Neural cell (in vitro differentiated cells): ENCODE results near the gene NUBPL. TPM values are rescaled to one million over a fixed set of nuclear protein-coding genes. Genes with fewer than 3 reads are reported as not detected.

Experiments
- H2AFZ ChIP-seq: fragments of 200-600, 300-800 bp; sonication (generic), shearing (Covaris generic); 2 replicates; pipeline ENCODE4 v1.6.0; 2014; ENCODE audit warnings: low read depth, mild to moderate bottlenecking, antibody characterized with exemption, low read length, moderate library complexity
- H3F3A ChIP-seq: fragments of 200-600 bp; shearing (Covaris generic); 2 replicates; pipeline ENCODE4 v1.6.1; 2016; ENCODE audit warnings: mild to moderate bottlenecking, moderate library complexity, mixed read lengths, antibody characterized with exemption, low read length; ENCODE audit not compliant: insufficient read depth, poor library complexity, severe bottlenecking
- H3K27ac ChIP-seq: fragments of 200-600, 300-800 bp; sonication (generic), shearing (Covaris generic); 2 replicates; pipeline ENCODE4 v1.5.1; 2014; ENCODE audit warnings: mild to moderate bottlenecking, low read length, moderate library complexity
- H3K27me3 ChIP-seq: fragments of 300-800, 200-600 bp; sonication (generic), shearing (Covaris generic); 2 replicates; pipeline ENCODE4 v1.6.0; 2014; ENCODE audit warnings: mild to moderate bottlenecking, low read depth, low read length, moderate library complexity; ENCODE audit not compliant: insufficient read depth
- H3K36me3 ChIP-seq: fragments of 300-800, 200-600 bp; sonication (generic), shearing (Covaris generic); 2 replicates; pipeline ENCODE4 v1.5.1; 2014; ENCODE audit warnings: mild to moderate bottlenecking, antibody characterized with exemption, low read length, moderate library complexity; ENCODE audit not compliant: insufficient read depth
- H3K4me2 ChIP-seq: fragments of 300-800, 200-600 bp; sonication (generic), shearing (Covaris generic); 2 replicates; pipeline ENCODE4 v1.6.0; 2014; ENCODE audit warnings: mild to moderate bottlenecking, low read length
- H3K4me3 ChIP-seq: fragments of 300-800, 200-600 bp; sonication (generic), shearing (Covaris generic); 2 replicates; pipeline ENCODE4 v1.5.1; 2014; ENCODE audit warnings: mild to moderate bottlenecking, low read length, moderate library complexity
- H3K79me2 ChIP-seq: fragments of 200-600 bp; shearing (Covaris generic); replicated peaks from 2 replicates; pipeline ENCODE4 v1.6.0; 2014; ENCODE audit warnings: mild to moderate bottlenecking, low read length, moderate library complexity; ENCODE audit not compliant: insufficient read depth
- H3K9ac ChIP-seq: fragments of 300-800, 200-600 bp; sonication (generic), shearing (Covaris generic); 2 replicates; pipeline ENCODE4 v1.6.1; 2016; ENCODE audit warnings: mild to moderate bottlenecking, low read length, mixed read lengths
- H3K9me2 ChIP-seq: fragments of 200-600 bp; shearing (Covaris generic); 2 replicates; pipeline ENCODE4 v1.6.1; 2016; ENCODE audit warnings: mild to moderate bottlenecking, low read length, mixed read lengths; ENCODE audit not compliant: insufficient read depth
- H3K9me3 ChIP-seq: fragments of 200-600, 300-800 bp; sonication (generic), shearing (Covaris generic); 2 replicates; pipeline ENCODE4 v1.6.1; 2016; ENCODE audit warnings: mild to moderate bottlenecking, mixed run types, low read length, moderate library complexity, mixed read lengths
- H4K20me1 ChIP-seq: fragments of 200-600 bp; shearing (Covaris generic); 2 replicates; pipeline ENCODE4 v1.6.1; 2016; ENCODE audit warnings: mild to moderate bottlenecking, mixed run types; ENCODE audit not compliant: insufficient read depth
- CTCF ChIP-seq: fragments of 450-650 bp; IDR thresholded peaks from 2 replicates; pipeline ENCODE4 v1.5.1; 2014; ENCODE audit warnings: antibody characterized with exemption, mild to moderate bottlenecking, moderate library complexity; ENCODE audit not compliant: poor library complexity, severe bottlenecking
- EP300 ChIP-seq: fragments of 450-650 bp; conservative IDR thresholded peaks from 2 replicates; pipeline ENCODE4 v1.6.1; 2014; ENCODE audit warnings: antibody characterized with exemption, mild to moderate bottlenecking, moderate library complexity; ENCODE audit not compliant: poor library complexity, severe bottlenecking
- EZH2 ChIP-seq: fragments of 200-600, 300-800 bp; shearing (Covaris generic), sonication (generic); IDR thresholded peaks from 2 replicates; pipeline ENCODE4 v1.6.1; 2014; ENCODE audit warnings: antibody characterized with exemption, low read length, borderline replicate concordance, mild to moderate bottlenecking; ENCODE audit not compliant: insufficient read depth, poor library complexity, severe bottlenecking
- MXI1 ChIP-seq: fragments of 450-650 bp; conservative IDR thresholded peaks from 2 replicates; pipeline ENCODE4 v1.6.1; 2014; ENCODE audit warnings: antibody characterized with exemption, mild to moderate bottlenecking; ENCODE audit not compliant: poor library complexity, severe bottlenecking
- POLR2AphosphoS5 ChIP-seq: IDR thresholded peaks from 2 replicates; pipeline ENCODE4 v1.6.1; 2012
- RAD21 ChIP-seq: fragments of 450-650 bp; conservative IDR thresholded peaks from 2 replicates; pipeline ENCODE4 v1.6.1; 2014; ENCODE audit warnings: antibody characterized with exemption, mild to moderate bottlenecking, moderate library complexity
- REST ChIP-seq: IDR thresholded peaks from 2 replicates; pipeline ENCODE4 v1.6.1; 2012; ENCODE audit warnings: borderline replicate concordance
- SMC3 ChIP-seq: fragments of 450-650 bp; conservative IDR thresholded peaks from 2 replicates; pipeline ENCODE4 v1.6.1; 2014; ENCODE audit warnings: antibody characterized with exemption, mild to moderate bottlenecking, moderate library complexity; ENCODE audit not compliant: poor library complexity
- TAF1 ChIP-seq: IDR thresholded peaks from 2 replicates; pipeline ENCODE4 v1.6.1; 2012; ENCODE audit warnings: low read depth
- polyA plus RNA-seq: library from polyadenylated mRNA; depleted of rRNA; stranded (reverse); fragments of >200 nt; gene quantifications from 2 replicates; pipeline ENCODE4 v1.2.3, GENCODE V29; 2014

NUBPL gene
- polyA plus RNA-seq, 1 donor from 2014 or later = 3.1 TPM

- no peak overlapping the region for H3K27ac ChIP-seq
- H3K9me2 ChIP-seq = no peaks in the 10 kb centered on the region
- no peak overlapping the region for H3K9ac ChIP-seq
- H3F3A ChIP-seq = no peaks in the 10 kb centered on the region
- H3K36me3 ChIP-seq = no peaks in the 10 kb centered on the region
- no peak overlapping the region for H2AFZ ChIP-seq
- no peaks in the 10 kb centered on the region for H4K20me1 ChIP-seq
- H3K79me2 ChIP-seq = no peaks in the 10 kb centered on the region
- H3K27me3 ChIP-seq = no peaks in the 10 kb centered on the region
- H3K4me3 ChIP-seq = no peak overlapping the region
- no peaks in the 10 kb centered on the region for H3K9me3 ChIP-seq
- H3K4me2 ChIP-seq = no peak overlapping the region
- TF ChIP-seq EP300 (no peak), POLR2AphosphoS5 (no peak), REST (no peak), SMC3 (no peak), MXI1 (no peak)
Measured at GRCh38 chr14:31727797-31728196, 166.6 kb downstream of the NUBPL start.

- TF ChIP-seq POLR2AphosphoS5 (no peak), EP300 (no peak), SMC3 (no peak), RAD21 (no peak), EZH2 (no peak), TAF1 (no peak), REST (no peak), MXI1 (no peak), CTCF (no peak)
- no peaks in the 10 kb centered on the region for H4K20me1 ChIP-seq
- H3K9me3 ChIP-seq = no peaks in the 10 kb centered on the region
- no peak overlapping the region for H3K4me2 ChIP-seq
- H3K36me3 ChIP-seq = no peaks in the 10 kb centered on the region
- H2AFZ ChIP-seq = no peak overlapping the region
- no peaks in the 10 kb centered on the region for H3K27me3 ChIP-seq
- H3K9me2 ChIP-seq = no peaks in the 10 kb centered on the region
- H3K79me2 ChIP-seq = no peaks in the 10 kb centered on the region
- H3K9ac ChIP-seq = no peak overlapping the region
- no peak overlapping the region for H3K27ac ChIP-seq
- no peaks in the 10 kb centered on the region for H3F3A ChIP-seq
- H3K4me3 ChIP-seq = no peak overlapping the region
Measured at GRCh38 chr14:31740688-31741087, 179.5 kb downstream of the NUBPL start.
